ENCODE measurements around the gene RPL37A.

DNA sequence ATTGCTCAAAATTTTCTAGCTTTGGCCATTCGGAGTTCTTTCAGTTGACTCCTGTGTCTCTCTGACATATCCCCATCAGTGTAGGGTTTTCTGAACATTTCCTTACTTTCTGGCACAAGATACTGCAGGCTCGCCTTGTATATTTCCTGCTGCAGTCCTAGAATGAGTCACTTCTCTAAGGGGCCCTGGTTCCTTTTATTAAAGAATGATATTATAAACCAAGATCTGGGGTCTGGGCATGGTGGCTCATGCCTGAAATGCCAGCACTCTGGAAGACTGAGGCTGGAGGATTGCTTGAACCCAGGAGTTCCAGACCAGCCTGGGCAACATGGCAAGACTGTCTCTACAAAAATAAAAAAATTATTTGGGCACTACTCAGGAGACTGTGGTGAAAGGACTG is 3.0 kb upstream of the RPL37A start:
- TF ChIP-seq GATA2 (IDR thresholded peaks at IDR 0.05; ENCODE audit: low read depth, low read length) (no peak), GATA3 (IDR thresholded peaks at IDR 0.05; ENCODE audit: low read depth, low read length) (no peak)

Data from SH-SY5Y (cell line).